WTC11 (cell line): ENCODE data around the gene TMEM269. TPM values are rescaled to one million over a fixed set of nuclear protein-coding genes. Genes with fewer than 3 reads are reported as not detected.

ENCODE experiments used
- ATAC-seq: fragments of 200-7000 bp; cut with Tn5 transposase; 2 replicates; pipeline ENCODE4 v1.10.0; 2021; ENCODE audit warnings: mild to moderate bottlenecking, moderate library complexity
- CTCF ChIA-PET: fragments of 300-600 bp; sonication (Branson Sonifier 250); formaldehyde crosslinking; loops from one replicate; lab custom pipeline; 2021; ENCODE audit warnings: antibody characterized with exemption; lab: Charles Lee
- POLR2A ChIA-PET: fragments of 350-600 bp; sonication (Branson Sonifier 250); formaldehyde crosslinking; loops from one replicate; lab custom pipeline; 2021; ENCODE audit warnings: antibody characterized with exemption; lab: Charles Lee
- DNase-seq: peaks from one replicate; pipeline ENCODE4 v3.0.0; 2021; ENCODE audit warnings: low spot score
- H3K27ac Mint-ChIP-seq: 2 replicates; pipeline ENCODE4 v1.8.0; 2021; ENCODE audit warnings: mixed read lengths
- H3K27me3 Mint-ChIP-seq: 2 replicates; pipeline ENCODE4 v1.8.0; 2021; ENCODE audit warnings: low read depth, mild to moderate bottlenecking, moderate library complexity, mixed read lengths
- H3K36me3 Mint-ChIP-seq: 2 replicates; pipeline ENCODE4 v1.8.0; 2021; ENCODE audit warnings: mixed read lengths
- H3K4me1 Mint-ChIP-seq: 2 replicates; pipeline ENCODE4 v1.8.0; 2022; ENCODE audit warnings: mixed read lengths
- H3K4me3 Mint-ChIP-seq: 2 replicates; pipeline ENCODE4 v1.8.0; 2021; ENCODE audit warnings: mild to moderate bottlenecking, moderate library complexity, mixed read lengths
- H3K9me3 Mint-ChIP-seq: 2 replicates; pipeline ENCODE4 v1.8.0; 2021; ENCODE audit warnings: mixed read lengths
- FOXJ3 ChIP-seq: sonication (generic); formaldehyde crosslinking; IDR thresholded peaks from 2 replicates; pipeline ENCODE4 v1.9.0; 2021; ENCODE audit warnings: missing genetic modification reagents, mild to moderate bottlenecking, borderline replicate concordance
- FOXK1 ChIP-seq: sonication (generic); formaldehyde crosslinking; IDR thresholded peaks from 2 replicates; pipeline ENCODE4 v1.8.0; 2022; ENCODE audit warnings: mild to moderate bottlenecking, moderate library complexity, missing genetic modification reagents
- NR1H2 ChIP-seq: sonication (generic); formaldehyde crosslinking; IDR thresholded peaks from 2 replicates; pipeline ENCODE4 v1.9.0; 2021; ENCODE audit warnings: mild to moderate bottlenecking, moderate library complexity, missing genetic modification reagents
- TEAD1 ChIP-seq: sonication (generic); formaldehyde crosslinking; IDR thresholded peaks from 2 replicates; pipeline ENCODE4 v1.8.0; 2022; ENCODE audit warnings: mild to moderate bottlenecking, missing genetic modification reagents
- ZNF219 ChIP-seq: sonication (generic); formaldehyde crosslinking; IDR thresholded peaks from 2 replicates; pipeline ENCODE4 v1.8.0; 2023; ENCODE audit warnings: missing genetic modification reagents, mild to moderate bottlenecking, borderline replicate concordance
- ZNF263 ChIP-seq: sonication (generic); formaldehyde crosslinking; IDR thresholded peaks from 2 replicates; pipeline ENCODE4 v1.8.1; 2022; ENCODE audit warnings: low read depth, mild to moderate bottlenecking, moderate library complexity, missing genetic modification reagents
- total RNA-seq: library from RNA; stranded (reverse); gene quantifications from 3 replicates; pipeline ENCODE4 v1.2.3, GENCODE V29; 2021
- TF ChIP-seq, protein P1 (sequence below): sonication (generic); formaldehyde crosslinking; IDR thresholded peaks from 2 replicates; pipeline ENCODE4 v1.8.0; 2023; ENCODE audit warnings: missing genetic modification reagents, mild to moderate bottlenecking, borderline replicate concordance
- TF ChIP-seq, protein P2 (sequence below): sonication (generic); formaldehyde crosslinking; IDR thresholded peaks from 2 replicates; pipeline ENCODE4 v1.8.0; 2022; ENCODE audit warnings: missing genetic modification reagents
- TF ChIP-seq, protein P3 (sequence below): sonication (generic); formaldehyde crosslinking; IDR thresholded peaks from 2 replicates; pipeline ENCODE4 v1.8.1; 2023; ENCODE audit warnings: mild to moderate bottlenecking, moderate library complexity, missing genetic modification reagents
- TF ChIP-seq, protein P4 (sequence below): fragments of 250-450 bp; sonication (Bioruptor Pico); IDR thresholded peaks from 2 replicates; pipeline ENCODE4 v1.8.0; 2021; ENCODE audit warnings: mild to moderate bottlenecking
- TF ChIP-seq, protein P5 (sequence below): sonication (generic); formaldehyde crosslinking; IDR thresholded peaks from 2 replicates; pipeline ENCODE4 v1.8.1; 2023; ENCODE audit warnings: mild to moderate bottlenecking, missing genetic modification reagents, moderate library complexity
- TF ChIP-seq, protein P6 (sequence below): sonication (generic); formaldehyde crosslinking; IDR thresholded peaks from 2 replicates; pipeline ENCODE4 v1.8.1; 2022; ENCODE audit warnings: low read depth, mild to moderate bottlenecking, moderate library complexity, missing genetic modification reagents, borderline replicate concordance

TMEM269 gene
- total RNA-seq, 1 experiment from 2014 or later: 0.57 TPM

DNA sequence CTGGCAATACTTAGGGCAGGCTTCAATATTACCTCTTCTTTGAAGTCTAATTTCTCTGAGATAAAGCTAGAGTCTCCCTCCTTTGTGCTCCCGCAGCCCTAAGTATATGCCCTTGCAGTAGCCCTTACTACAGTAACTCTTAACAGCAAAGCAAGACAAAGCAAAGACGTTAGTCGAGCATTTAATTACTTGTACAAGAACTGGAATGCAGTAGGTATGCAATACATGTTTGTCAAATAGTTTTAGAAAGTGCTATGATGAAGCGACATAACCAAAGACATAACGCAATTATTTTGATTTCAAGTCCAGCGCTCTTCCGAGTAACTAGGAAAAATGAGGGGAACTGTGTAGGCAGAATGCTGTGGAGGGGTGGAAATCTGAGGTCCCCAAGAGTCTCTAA, 19.5 kb upstream of the TMEM269 start:
- CTCF ChIA-PET: interaction anchor here (0.9 to 3.7 kb wide), 16 partner anchors 8 to 308 kb away, joined by 3 to 42 read pairs (median 9); partner anchors contain the start of genes CCDC30, CLDN19, ERMAP and ZNF691
- Mint-ChIP-seq H3K4me3 (no peak overlapping the region), H3K4me1 (peaks cover 11% of the 10 kb centered on the region), H3K36me3 (peaks cover 12% of the 10 kb centered on the region)
- TF ChIP-seq FOXJ3 (CRISPR knock-in tag): no peak
- no peak for TF ChIP-seq ZNF219 (CRISPR knock-in tag)
- no peak for TF ChIP-seq ZNF263
- TF ChIP-seq, protein P1, sequence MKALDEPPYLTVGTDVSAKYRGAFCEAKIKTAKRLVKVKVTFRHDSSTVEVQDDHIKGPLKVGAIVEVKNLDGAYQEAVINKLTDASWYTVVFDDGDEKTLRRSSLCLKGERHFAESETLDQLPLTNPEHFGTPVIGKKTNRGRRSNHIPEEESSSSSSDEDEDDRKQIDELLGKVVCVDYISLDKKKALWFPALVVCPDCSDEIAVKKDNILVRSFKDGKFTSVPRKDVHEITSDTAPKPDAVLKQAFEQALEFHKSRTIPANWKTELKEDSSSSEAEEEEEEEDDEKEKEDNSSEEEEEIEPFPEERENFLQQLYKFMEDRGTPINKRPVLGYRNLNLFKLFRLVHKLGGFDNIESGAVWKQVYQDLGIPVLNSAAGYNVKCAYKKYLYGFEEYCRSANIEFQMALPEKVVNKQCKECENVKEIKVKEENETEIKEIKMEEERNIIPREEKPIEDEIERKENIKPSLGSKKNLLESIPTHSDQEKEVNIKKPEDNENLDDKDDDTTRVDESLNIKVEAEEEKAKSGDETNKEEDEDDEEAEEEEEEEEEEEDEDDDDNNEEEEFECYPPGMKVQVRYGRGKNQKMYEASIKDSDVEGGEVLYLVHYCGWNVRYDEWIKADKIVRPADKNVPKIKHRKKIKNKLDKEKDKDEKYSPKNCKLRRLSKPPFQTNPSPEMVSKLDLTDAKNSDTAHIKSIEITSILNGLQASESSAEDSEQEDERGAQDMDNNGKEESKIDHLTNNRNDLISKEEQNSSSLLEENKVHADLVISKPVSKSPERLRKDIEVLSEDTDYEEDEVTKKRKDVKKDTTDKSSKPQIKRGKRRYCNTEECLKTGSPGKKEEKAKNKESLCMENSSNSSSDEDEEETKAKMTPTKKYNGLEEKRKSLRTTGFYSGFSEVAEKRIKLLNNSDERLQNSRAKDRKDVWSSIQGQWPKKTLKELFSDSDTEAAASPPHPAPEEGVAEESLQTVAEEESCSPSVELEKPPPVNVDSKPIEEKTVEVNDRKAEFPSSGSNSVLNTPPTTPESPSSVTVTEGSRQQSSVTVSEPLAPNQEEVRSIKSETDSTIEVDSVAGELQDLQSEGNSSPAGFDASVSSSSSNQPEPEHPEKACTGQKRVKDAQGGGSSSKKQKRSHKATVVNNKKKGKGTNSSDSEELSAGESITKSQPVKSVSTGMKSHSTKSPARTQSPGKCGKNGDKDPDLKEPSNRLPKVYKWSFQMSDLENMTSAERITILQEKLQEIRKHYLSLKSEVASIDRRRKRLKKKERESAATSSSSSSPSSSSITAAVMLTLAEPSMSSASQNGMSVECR (CRISPR knock-in tag): no peak
- TF ChIP-seq, all 79 proteins: peak for 0
- no peak overlapping the region for H3K27ac Mint-ChIP-seq
- POLR2A ChIA-PET: interaction anchor here (0.9 to 2.9 kb wide), 3 partner anchors 8 to 431 kb away, joined by 3 to 9 read pairs (median 9); partner anchors contain the start of gene YBX1
- H3K27me3 Mint-ChIP-seq: no peaks in the 10 kb centered on the region
- H3K9me3 Mint-ChIP-seq: no peaks in the 10 kb centered on the region
- ATAC-seq (no peak), DNase-seq (no peak)

DNA sequence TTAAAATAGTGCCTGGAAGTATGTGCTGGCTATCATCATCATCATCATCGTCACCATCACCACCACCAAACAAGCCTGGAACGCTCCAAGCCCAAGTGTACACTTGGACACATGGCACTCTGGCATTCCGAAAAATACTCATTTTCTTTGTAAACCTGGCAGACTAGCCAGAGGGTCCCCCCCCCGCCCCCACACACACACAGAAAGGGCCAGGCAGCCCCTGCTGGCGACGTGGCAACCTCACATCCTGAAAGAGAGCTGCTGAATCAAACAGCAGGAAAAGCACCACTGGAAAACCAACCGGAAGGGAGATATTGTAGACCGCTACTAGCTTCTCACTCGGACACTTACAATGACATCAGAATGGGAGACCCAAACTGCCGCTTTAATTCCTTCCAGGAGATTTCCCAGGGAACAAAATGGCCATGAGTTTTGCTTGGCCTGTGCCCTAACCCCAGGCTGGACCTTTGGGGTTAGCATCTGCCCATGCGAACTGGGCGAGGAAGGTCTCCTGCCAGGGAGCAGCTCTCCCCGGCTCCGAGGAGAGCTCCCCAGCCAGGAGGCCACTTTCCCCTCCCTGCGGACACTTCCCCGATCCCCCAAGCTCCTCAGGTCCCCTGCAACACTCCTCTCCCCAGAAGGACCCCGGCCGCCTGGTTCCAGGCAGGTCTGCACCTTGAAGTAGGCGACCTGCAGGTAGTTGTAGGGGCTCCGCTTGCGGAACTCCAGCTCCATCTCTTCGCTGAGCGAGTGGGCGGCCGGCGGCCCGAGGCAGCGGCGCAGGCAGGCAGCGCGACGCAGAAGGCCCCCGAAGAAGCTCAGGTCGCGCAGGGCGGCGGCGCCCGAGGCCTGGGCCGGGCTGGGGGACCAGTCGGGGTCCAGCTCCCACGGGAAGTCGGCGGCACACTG, 18.7 kb upstream of the TMEM269 start:
- peak; percentile 47 for DNase-seq
- peak; percentile 12 for ATAC-seq
- H3K27ac Mint-ChIP-seq: no peak overlapping the region; the same call in 1 of the 2 replicates
- CTCF ChIA-PET: interaction anchor here (0.6 to 3.7 kb wide), 37 partner anchors 7 to 593 kb away, joined by 3 to 42 read pairs (median 4); partner anchors contain the start of genes CCDC30, CLDN19, ERMAP and PPIH
- H3K27me3 Mint-ChIP-seq: no peaks in the 10 kb centered on the region
- H3K36me3 Mint-ChIP-seq: peaks cover 17% of the 10 kb centered on the region
- TF ChIP-seq ZNF263 (no peak), TEAD1 (CRISPR knock-in tag) (0 out of 2 replicates have a peak, but pooled peaks have one; percentile 44), FOXK1 (CRISPR knock-in tag) (0 out of 2 replicates have a peak, but pooled peaks have one; percentile 23), NR1H2 (CRISPR knock-in tag) (no peak)
- TF ChIP-seq, protein P2, sequence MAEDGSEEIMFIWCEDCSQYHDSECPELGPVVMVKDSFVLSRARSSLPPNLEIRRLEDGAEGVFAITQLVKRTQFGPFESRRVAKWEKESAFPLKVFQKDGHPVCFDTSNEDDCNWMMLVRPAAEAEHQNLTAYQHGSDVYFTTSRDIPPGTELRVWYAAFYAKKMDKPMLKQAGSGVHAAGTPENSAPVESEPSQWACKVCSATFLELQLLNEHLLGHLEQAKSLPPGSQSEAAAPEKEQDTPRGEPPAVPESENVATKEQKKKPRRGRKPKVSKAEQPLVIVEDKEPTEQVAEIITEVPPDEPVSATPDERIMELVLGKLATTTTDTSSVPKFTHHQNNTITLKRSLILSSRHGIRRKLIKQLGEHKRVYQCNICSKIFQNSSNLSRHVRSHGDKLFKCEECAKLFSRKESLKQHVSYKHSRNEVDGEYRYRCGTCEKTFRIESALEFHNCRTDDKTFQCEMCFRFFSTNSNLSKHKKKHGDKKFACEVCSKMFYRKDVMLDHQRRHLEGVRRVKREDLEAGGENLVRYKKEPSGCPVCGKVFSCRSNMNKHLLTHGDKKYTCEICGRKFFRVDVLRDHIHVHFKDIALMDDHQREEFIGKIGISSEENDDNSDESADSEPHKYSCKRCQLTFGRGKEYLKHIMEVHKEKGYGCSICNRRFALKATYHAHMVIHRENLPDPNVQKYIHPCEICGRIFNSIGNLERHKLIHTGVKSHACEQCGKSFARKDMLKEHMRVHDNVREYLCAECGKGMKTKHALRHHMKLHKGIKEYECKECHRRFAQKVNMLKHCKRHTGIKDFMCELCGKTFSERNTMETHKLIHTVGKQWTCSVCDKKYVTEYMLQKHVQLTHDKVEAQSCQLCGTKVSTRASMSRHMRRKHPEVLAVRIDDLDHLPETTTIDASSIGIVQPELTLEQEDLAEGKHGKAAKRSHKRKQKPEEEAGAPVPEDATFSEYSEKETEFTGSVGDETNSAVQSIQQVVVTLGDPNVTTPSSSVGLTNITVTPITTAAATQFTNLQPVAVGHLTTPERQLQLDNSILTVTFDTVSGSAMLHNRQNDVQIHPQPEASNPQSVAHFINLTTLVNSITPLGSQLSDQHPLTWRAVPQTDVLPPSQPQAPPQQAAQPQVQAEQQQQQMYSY (CRISPR knock-in tag): peak; percentile 67
- TF ChIP-seq, protein P3, sequence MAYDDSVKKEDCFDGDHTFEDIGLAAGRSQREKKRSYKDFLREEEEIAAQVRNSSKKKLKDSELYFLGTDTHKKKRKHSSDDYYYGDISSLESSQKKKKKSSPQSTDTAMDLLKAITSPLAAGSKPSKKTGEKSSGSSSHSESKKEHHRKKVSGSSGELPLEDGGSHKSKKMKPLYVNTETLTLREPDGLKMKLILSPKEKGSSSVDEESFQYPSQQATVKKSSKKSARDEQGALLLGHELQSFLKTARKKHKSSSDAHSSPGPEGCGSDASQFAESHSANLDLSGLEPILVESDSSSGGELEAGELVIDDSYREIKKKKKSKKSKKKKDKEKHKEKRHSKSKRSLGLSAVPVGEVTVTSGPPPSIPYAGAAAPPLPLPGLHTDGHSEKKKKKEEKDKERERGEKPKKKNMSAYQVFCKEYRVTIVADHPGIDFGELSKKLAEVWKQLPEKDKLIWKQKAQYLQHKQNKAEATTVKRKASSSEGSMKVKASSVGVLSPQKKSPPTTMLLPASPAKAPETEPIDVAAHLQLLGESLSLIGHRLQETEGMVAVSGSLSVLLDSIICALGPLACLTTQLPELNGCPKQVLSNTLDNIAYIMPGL (CRISPR knock-in tag): peak; percentile 73
- TF ChIP-seq, protein P4, sequence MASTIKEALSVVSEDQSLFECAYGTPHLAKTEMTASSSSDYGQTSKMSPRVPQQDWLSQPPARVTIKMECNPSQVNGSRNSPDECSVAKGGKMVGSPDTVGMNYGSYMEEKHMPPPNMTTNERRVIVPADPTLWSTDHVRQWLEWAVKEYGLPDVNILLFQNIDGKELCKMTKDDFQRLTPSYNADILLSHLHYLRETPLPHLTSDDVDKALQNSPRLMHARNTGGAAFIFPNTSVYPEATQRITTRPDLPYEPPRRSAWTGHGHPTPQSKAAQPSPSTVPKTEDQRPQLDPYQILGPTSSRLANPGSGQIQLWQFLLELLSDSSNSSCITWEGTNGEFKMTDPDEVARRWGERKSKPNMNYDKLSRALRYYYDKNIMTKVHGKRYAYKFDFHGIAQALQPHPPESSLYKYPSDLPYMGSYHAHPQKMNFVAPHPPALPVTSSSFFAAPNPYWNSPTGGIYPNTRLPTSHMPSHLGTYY: no peak
- TF ChIP-seq, protein P5, sequence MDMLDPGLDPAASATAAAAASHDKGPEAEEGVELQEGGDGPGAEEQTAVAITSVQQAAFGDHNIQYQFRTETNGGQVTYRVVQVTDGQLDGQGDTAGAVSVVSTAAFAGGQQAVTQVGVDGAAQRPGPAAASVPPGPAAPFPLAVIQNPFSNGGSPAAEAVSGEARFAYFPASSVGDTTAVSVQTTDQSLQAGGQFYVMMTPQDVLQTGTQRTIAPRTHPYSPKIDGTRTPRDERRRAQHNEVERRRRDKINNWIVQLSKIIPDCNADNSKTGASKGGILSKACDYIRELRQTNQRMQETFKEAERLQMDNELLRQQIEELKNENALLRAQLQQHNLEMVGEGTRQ: no peak
- TF ChIP-seq, protein P6, sequence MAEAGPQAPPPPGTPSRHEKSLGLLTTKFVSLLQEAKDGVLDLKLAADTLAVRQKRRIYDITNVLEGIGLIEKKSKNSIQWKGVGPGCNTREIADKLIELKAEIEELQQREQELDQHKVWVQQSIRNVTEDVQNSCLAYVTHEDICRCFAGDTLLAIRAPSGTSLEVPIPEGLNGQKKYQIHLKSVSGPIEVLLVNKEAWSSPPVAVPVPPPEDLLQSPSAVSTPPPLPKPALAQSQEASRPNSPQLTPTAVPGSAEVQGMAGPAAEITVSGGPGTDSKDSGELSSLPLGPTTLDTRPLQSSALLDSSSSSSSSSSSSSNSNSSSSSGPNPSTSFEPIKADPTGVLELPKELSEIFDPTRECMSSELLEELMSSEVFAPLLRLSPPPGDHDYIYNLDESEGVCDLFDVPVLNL (CRISPR knock-in tag): no peak
- H3K4me3 Mint-ChIP-seq: no peak overlapping the region; the same call in 1 of the 2 replicates
- H3K9me3 Mint-ChIP-seq: no peaks in the 10 kb centered on the region
- POLR2A ChIA-PET: interaction anchor here (0.5 to 2.9 kb wide), 18 partner anchors 9 to 432 kb away, joined by 3 to 11 read pairs (median 4); partner anchors contain the start of genes CLDN19, ERMAP, SVBP and YBX1
- peaks cover 11% of the 10 kb centered on the region for H3K4me1 Mint-ChIP-seq
